Liver (tissue), 3 donors: Measurements from ENCODE around the gene TTC7B.

Experiments
- CTCF ChIP-seq: fragments of 150-350 bp; IDR thresholded peaks from 2 replicates; pipeline ENCODE4 v1.5.1; 2017; ENCODE audit warnings: improper control_type of control experiment, low read depth, low read length; ENCODE audit not compliant: missing input control
- EGR1 ChIP-seq, 2 donors: IDR thresholded peaks; 2 replicates each; pipeline ENCODE4 v1.6.1; 2016 to 2018; ENCODE audit warnings: antibody characterized with exemption in 2 of 2, low read depth in 2 of 2
- REST ChIP-seq: IDR thresholded peaks from 2 replicates; pipeline ENCODE4 v1.6.1; 2016; ENCODE audit warnings: antibody characterized with exemption, mild to moderate bottlenecking
- donor health status: healthy.
- donor health status: healthy.

- TF ChIP-seq EGR1 (IDR thresholded peaks at IDR 0.05; ENCODE audit: low read depth in 2 of 2) (no peak), CTCF (no peak), REST (no peak)
Measured at GRCh38 chr14:90659156-90659555, 157.1 kb downstream of the TTC7B start.
